ENCODE data around the gene PNMA1.

PNMA1 gene

GRCh38 chr14:73744175-73744867 lies 30.1 kb upstream of the PNMA1 start:
- H3K14ac ChIP-seq (ENCODE audit: low read length in 2 of 2), result peak overlapping the region in 1 of 2 experiments; percentile 99
- H4K91ac ChIP-seq (ENCODE audit: low read length), result peak overlapping the region; percentile 80
- H3K9me3 ChIP-seq (ENCODE audit: control insufficient read depth, low read length), result no peaks in the 10 kb centered on the region
- no peaks in the 10 kb centered on the region for H3K79me1 ChIP-seq (replicated peaks; ENCODE audit: low read length, poor library complexity, severe bottlenecking)
- peak overlapping the region; percentile 17 for H2BK15ac ChIP-seq (ENCODE audit: low read depth, poor library complexity, severe bottlenecking)
- H4K8ac ChIP-seq (ENCODE audit: low read length), result peak overlapping the region; percentile 74
- peak overlapping the region; percentile 54 for H3K9ac ChIP-seq (ENCODE audit: low read length)
- H2BK12ac ChIP-seq (ENCODE audit: low read length in 2 of 2), result peak overlapping the region; percentile 69 to 88
- no peak overlapping the region for H3K4me3 ChIP-seq (ENCODE audit: insufficient read depth in 1 of 2, low read depth in 1 of 2, low read length in 2 of 2)
- H2AFZ ChIP-seq (ENCODE audit: low read depth, low read length), result peak overlapping the region; percentile 44
- no peaks in the 10 kb centered on the region for H3K27me3 ChIP-seq (ENCODE audit: control insufficient read depth in 1 of 2, insufficient read depth in 1 of 2, low read length in 2 of 2)
- WGBS, result 73% methylated on average over 7 of the region's 7 CpGs
- H3K27ac ChIP-seq (ENCODE audit: low read length, poor library complexity, severe bottlenecking), result peak overlapping the region; percentile 94
- no peak overlapping the region for H2BK5ac ChIP-seq (ENCODE audit: low read depth, low read length, poor library complexity, severe bottlenecking)
- no peak overlapping the region for H3K4me2 ChIP-seq (ENCODE audit: low read length, poor library complexity, severe bottlenecking)
- H3K36me3 ChIP-seq (ENCODE audit: control insufficient read depth in 1 of 2, insufficient read depth in 2 of 2, low read depth in 1 of 2, low read length in 2 of 2), result peaks cover 3 to 31% of the 10 kb centered on the region in 2 experiments
- no peak for DNase-seq
- peak overlapping the region; percentile 48 to 79 for H3K4ac ChIP-seq (ENCODE audit: low read depth in 1 of 2, low read length in 2 of 2)
- peak overlapping the region in 1 of 2 experiments; percentile 86 for H3K23ac ChIP-seq (ENCODE audit: low read length in 2 of 2)
- peak overlapping the region; percentile 41 to 85 for H3K18ac ChIP-seq (ENCODE audit: low read depth in 1 of 2, low read length in 2 of 2)
- H2AK5ac ChIP-seq (ENCODE audit: low read length, severe bottlenecking), result peak overlapping the region; percentile 64
- peaks cover 84% of the 10 kb centered on the region for H3K4me1 ChIP-seq (ENCODE audit: control insufficient read depth, insufficient read depth, low read depth, low read length)
- peak overlapping the region; percentile 40 for H2BK120ac ChIP-seq (ENCODE audit: low read depth, low read length)

GRCh38 chr14:73743431-73743931 lies 29.3 kb upstream of the PNMA1 start:
- no peaks in the 10 kb centered on the region for H3K9me3 ChIP-seq (ENCODE audit: control insufficient read depth, low read length)
- H2BK15ac ChIP-seq (ENCODE audit: low read depth, poor library complexity, severe bottlenecking), result peak overlapping the region; percentile 44
- peak overlapping the region; percentile 86 for H3K9ac ChIP-seq (ENCODE audit: low read length)
- H4K91ac ChIP-seq (ENCODE audit: low read length), result peak overlapping the region; percentile 73
- H3K36me3 ChIP-seq (ENCODE audit: control insufficient read depth in 1 of 2, insufficient read depth in 2 of 2, low read depth in 1 of 2, low read length in 2 of 2), result peaks cover 11 to 40% of the 10 kb centered on the region in 2 experiments
- peak overlapping the region; percentile 61 to 92 for H2BK12ac ChIP-seq (ENCODE audit: low read length in 2 of 2)
- peak overlapping the region; percentile 82 for H2AK5ac ChIP-seq (ENCODE audit: low read length, severe bottlenecking)
- H3K23ac ChIP-seq (ENCODE audit: low read length in 2 of 2), result peak overlapping the region in 1 of 2 experiments; percentile 42
- DNase-seq, result peak; percentile 79
- H3K4me2 ChIP-seq (ENCODE audit: low read length, poor library complexity, severe bottlenecking), result peak overlapping the region; percentile 14
- H4K8ac ChIP-seq (ENCODE audit: low read length), result peak overlapping the region; percentile 84
- H3K4me3 ChIP-seq (ENCODE audit: insufficient read depth in 1 of 2, low read depth in 1 of 2, low read length in 2 of 2), result no peak overlapping the region
- H3K79me1 ChIP-seq (replicated peaks; ENCODE audit: low read length, poor library complexity, severe bottlenecking), result no peaks in the 10 kb centered on the region
- H2BK120ac ChIP-seq (ENCODE audit: low read depth, low read length), result peak overlapping the region; percentile 75
- H3K14ac ChIP-seq (ENCODE audit: low read length in 2 of 2), result no peak overlapping the region
- H3K27me3 ChIP-seq (ENCODE audit: control insufficient read depth in 1 of 2, insufficient read depth in 1 of 2, low read length in 2 of 2), result no peaks in the 10 kb centered on the region
- peak overlapping the region; percentile 82 to 96 for H3K18ac ChIP-seq (ENCODE audit: low read depth in 1 of 2, low read length in 2 of 2)
- 41% methylated on average over 10 of the region's 11 CpGs for WGBS
- H2BK5ac ChIP-seq (ENCODE audit: low read depth, low read length, poor library complexity, severe bottlenecking), result no peak overlapping the region
- peak overlapping the region; percentile 94 for H3K27ac ChIP-seq (ENCODE audit: low read length, poor library complexity, severe bottlenecking)
- peaks cover 85% of the 10 kb centered on the region for H3K4me1 ChIP-seq (ENCODE audit: control insufficient read depth, insufficient read depth, low read depth, low read length)
- H3K4ac ChIP-seq (ENCODE audit: low read depth in 1 of 2, low read length in 2 of 2), result peak overlapping the region; percentile 54 to 68
- no peak overlapping the region for H2AFZ ChIP-seq (ENCODE audit: low read depth, low read length)

- Histone ChIP-seq H2AK5ac (ENCODE audit: low read length, severe bottlenecking) (peak overlapping the region; percentile 82), H3K4me1 (ENCODE audit: control insufficient read depth, insufficient read depth, low read depth, low read length) (peaks cover 85% of the 10 kb centered on the region), H3K4me2 (ENCODE audit: low read length, poor library complexity, severe bottlenecking) (no peak overlapping the region), H3K36me3 (ENCODE audit: control insufficient read depth in 1 of 2, insufficient read depth in 2 of 2, low read depth in 1 of 2, low read length in 2 of 2) (peaks cover 19 to 43% of the 10 kb centered on the region in 2 experiments), H2BK12ac (ENCODE audit: low read length in 2 of 2) (peak overlapping the region; percentile 61 to 92), H3K27me3 (ENCODE audit: control insufficient read depth in 1 of 2, insufficient read depth in 1 of 2, low read length in 2 of 2) (no peaks in the 10 kb centered on the region), H2BK15ac (ENCODE audit: low read depth, poor library complexity, severe bottlenecking) (peak overlapping the region; percentile 38), H3K18ac (ENCODE audit: low read depth in 1 of 2, low read length in 2 of 2) (peak overlapping the region; percentile 82 to 96), H3K14ac (ENCODE audit: low read length in 2 of 2) (peak overlapping the region in 1 of 2 experiments; percentile 41), H3K4me3 (ENCODE audit: insufficient read depth in 1 of 2, low read depth in 1 of 2, low read length in 2 of 2) (peak overlapping the region in 1 of 2 experiments; percentile 62), H4K91ac (ENCODE audit: low read length) (peak overlapping the region; percentile 93), H2BK120ac (ENCODE audit: low read depth, low read length) (no peak overlapping the region), H2AFZ (ENCODE audit: low read depth, low read length) (no peak overlapping the region), H3K9me3 (ENCODE audit: control insufficient read depth, low read length) (no peaks in the 10 kb centered on the region), H3K4ac (ENCODE audit: low read depth in 1 of 2, low read length in 2 of 2) (peak overlapping the region; percentile 49 to 94), H3K23ac (ENCODE audit: low read length in 2 of 2) (peak overlapping the region in 1 of 2 experiments; percentile 71), H3K9ac (ENCODE audit: low read length) (peak overlapping the region; percentile 86), H3K79me1 (replicated peaks; ENCODE audit: low read length, poor library complexity, severe bottlenecking) (peaks cover 2% of the 10 kb centered on the region), H2BK5ac (ENCODE audit: low read depth, low read length, poor library complexity, severe bottlenecking) (peak overlapping the region; percentile 3), H3K27ac (ENCODE audit: low read length, poor library complexity, severe bottlenecking) (peak overlapping the region; percentile 94), H4K8ac (ENCODE audit: low read length) (peak overlapping the region; percentile 84)
- no peak for DNase-seq
- 86% methylated on average over 5 of the region's 6 CpGs for WGBS
These were observed 28.5 kb upstream of the PNMA1 start for GRCh38 chr14:73742520-73743238.

Data from mesenchymal stem cell (in vitro differentiated cells and primary cell).